ENCODE measurements around the gene AKR1A1.

AKR1A1 gene

GRCh38 chr1:45570631-45571030 lies 20.0 kb downstream of the AKR1A1 start:
- no peaks in the 10 kb centered on the region for H3K9me3 ChIP-seq (ENCODE audit: insufficient read depth, low read depth, low read length)
- 91% methylated on average over 3 of the region's 4 CpGs for WGBS
- peaks cover 50% of the 10 kb centered on the region for H3K36me3 ChIP-seq (ENCODE audit: insufficient read depth, low read length)
- no peaks in the 10 kb centered on the region for H3K27me3 ChIP-seq (ENCODE audit: insufficient read depth, low read length)
- H3K9ac ChIP-seq (ENCODE audit: low read depth, low read length) = no peak overlapping the region
- H3K4me3 ChIP-seq (ENCODE audit: low read length) = no peak overlapping the region
- 0 out of 2 replicates have a peak overlapping the region, but pooled peaks have one; percentile 6 for H3K27ac ChIP-seq (ENCODE audit: low read depth, low read length)
- H3K4me1 ChIP-seq (ENCODE audit: insufficient read depth, low read length) = peaks cover 12% of the 10 kb centered on the region

- peak overlapping the region; percentile 51; the same call in 1 of the 2 replicates for H3K27ac ChIP-seq (ENCODE audit: low read depth, low read length)
- peaks cover 25% of the 10 kb centered on the region for H3K36me3 ChIP-seq (ENCODE audit: insufficient read depth, low read length)
- no peaks in the 10 kb centered on the region for H3K27me3 ChIP-seq (ENCODE audit: insufficient read depth, low read length)
- peaks cover 12% of the 10 kb centered on the region for H3K4me1 ChIP-seq (ENCODE audit: insufficient read depth, low read length)
- no peaks in the 10 kb centered on the region for H3K9me3 ChIP-seq (ENCODE audit: insufficient read depth, low read depth, low read length)
- 38% methylated on average over 3 of the region's 3 CpGs for WGBS
- H3K9ac ChIP-seq (ENCODE audit: low read depth, low read length) = no peak overlapping the region; the same call in 1 of the 2 replicates
- H3K4me3 ChIP-seq (ENCODE audit: low read length) = no peak overlapping the region
Measured at GRCh38 chr1:45573231-45573804, 22.7 kb downstream of the AKR1A1 start.

GRCh38 chr1:45574105-45574626 lies 23.5 kb downstream of the AKR1A1 start:
- peaks cover 12% of the 10 kb centered on the region for H3K4me1 ChIP-seq (ENCODE audit: insufficient read depth, low read length)
- H3K27me3 ChIP-seq (ENCODE audit: insufficient read depth, low read length) = no peaks in the 10 kb centered on the region
- H3K4me3 ChIP-seq (ENCODE audit: low read length) = no peak overlapping the region
- H3K9ac ChIP-seq (ENCODE audit: low read depth, low read length) = no peak overlapping the region
- H3K36me3 ChIP-seq (ENCODE audit: insufficient read depth, low read length) = peaks cover 17% of the 10 kb centered on the region
- no peaks in the 10 kb centered on the region for H3K9me3 ChIP-seq (ENCODE audit: insufficient read depth, low read depth, low read length)
- H3K27ac ChIP-seq (ENCODE audit: low read depth, low read length) = no peak overlapping the region; the same call in 1 of the 2 replicates
- 87% methylated on average over 6 of the region's 7 CpGs for WGBS

GRCh38 chr1:45583264-45583665 lies 32.6 kb downstream of the AKR1A1 start:
- WGBS = 1% methylated on average over 19 of the region's 19 CpGs
- Histone ChIP-seq H3K4me3 (ENCODE audit: low read length) (peak overlapping the region; percentile 87), H3K27ac (ENCODE audit: low read depth, low read length) (peak overlapping the region; percentile 98; the same call in 1 of the 2 replicates), H3K36me3 (ENCODE audit: insufficient read depth, low read length) (peaks cover 19% of the 10 kb centered on the region; the same call in 1 of the 2 replicates), H3K27me3 (ENCODE audit: insufficient read depth, low read length) (no peaks in the 10 kb centered on the region), H3K9me3 (ENCODE audit: insufficient read depth, low read depth, low read length) (no peaks in the 10 kb centered on the region), H3K4me1 (ENCODE audit: insufficient read depth, low read length) (peaks cover 4% of the 10 kb centered on the region; the same call in 1 of the 2 replicates), H3K9ac (ENCODE audit: low read depth, low read length) (peak overlapping the region; percentile 98)

GRCh38 chr1:45583666-45584350 lies 33.2 kb downstream of the AKR1A1 start, which contains the start of gene NASP:
TSS of gene NASP (plus strand) at chr1:45584041. CDS start at chr1:45584147, 106 bp downstream.
- Histone ChIP-seq H3K36me3 (ENCODE audit: insufficient read depth, low read length) (peaks cover 22% of the 10 kb centered on the region), H3K4me1 (ENCODE audit: insufficient read depth, low read length) (peaks cover 4% of the 10 kb centered on the region; the same call in 1 of the 2 replicates), H3K9me3 (ENCODE audit: insufficient read depth, low read depth, low read length) (no peaks in the 10 kb centered on the region), H3K27ac (ENCODE audit: low read depth, low read length) (peak within 1 kb of the TSS; percentile 98), H3K9ac (ENCODE audit: low read depth, low read length) (peak within 1 kb of the TSS; percentile 98), H3K27me3 (ENCODE audit: insufficient read depth, low read length) (no peaks in the 10 kb centered on the region), H3K4me3 (ENCODE audit: low read length) (peak within 1 kb of the TSS; percentile 87)
- under 1% methylated on average over 41 of the region's 41 CpGs for WGBS

- Histone ChIP-seq H3K36me3 (ENCODE audit: insufficient read depth, low read length) (peaks cover 29% of the 10 kb centered on the region), H3K9ac (ENCODE audit: low read depth, low read length) (peak overlapping the region; percentile 98), H3K4me3 (ENCODE audit: low read length) (peak overlapping the region; percentile 87), H3K27me3 (ENCODE audit: insufficient read depth, low read length) (no peaks in the 10 kb centered on the region), H3K27ac (ENCODE audit: low read depth, low read length) (peak overlapping the region; percentile 98), H3K4me1 (ENCODE audit: insufficient read depth, low read length) (peaks cover 4% of the 10 kb centered on the region; the same call in 1 of the 2 replicates), H3K9me3 (ENCODE audit: insufficient read depth, low read depth, low read length) (no peaks in the 10 kb centered on the region)
- under 1% methylated on average over 59 of the region's 59 CpGs for WGBS
Measured at GRCh38 chr1:45584351-45585109, 33.9 kb downstream of the AKR1A1 start.

GRCh38 chr1:45585110-45585426 lies 34.4 kb downstream of the AKR1A1 start:
- peak overlapping the region; percentile 98 for H3K27ac ChIP-seq (ENCODE audit: low read depth, low read length)
- under 1% methylated on average over 5 of the region's 5 CpGs for WGBS
- no peaks in the 10 kb centered on the region for H3K27me3 ChIP-seq (ENCODE audit: insufficient read depth, low read length)
- H3K4me1 ChIP-seq (ENCODE audit: insufficient read depth, low read length) = peaks cover 4% of the 10 kb centered on the region; the same call in 1 of the 2 replicates
- H3K4me3 ChIP-seq (ENCODE audit: low read length) = peak overlapping the region; percentile 87
- H3K36me3 ChIP-seq (ENCODE audit: insufficient read depth, low read length) = peaks cover 33% of the 10 kb centered on the region
- H3K9ac ChIP-seq (ENCODE audit: low read depth, low read length) = peak overlapping the region; percentile 98
- no peaks in the 10 kb centered on the region for H3K9me3 ChIP-seq (ENCODE audit: insufficient read depth, low read depth, low read length)

GRCh38 chr1:45585496-45586075 lies 35.0 kb downstream of the AKR1A1 start:
- Histone ChIP-seq H3K4me3 (ENCODE audit: low read length) (peak overlapping the region; percentile 87), H3K27me3 (ENCODE audit: insufficient read depth, low read length) (no peaks in the 10 kb centered on the region), H3K9ac (ENCODE audit: low read depth, low read length) (peak overlapping the region; percentile 98), H3K9me3 (ENCODE audit: insufficient read depth, low read depth, low read length) (no peaks in the 10 kb centered on the region), H3K27ac (ENCODE audit: low read depth, low read length) (no peak overlapping the region; the same call in 1 of the 2 replicates), H3K36me3 (ENCODE audit: insufficient read depth, low read length) (peaks cover 34% of the 10 kb centered on the region), H3K4me1 (ENCODE audit: insufficient read depth, low read length) (peaks cover 4% of the 10 kb centered on the region; the same call in 1 of the 2 replicates)
- WGBS = 27% methylated on average over 7 of the region's 7 CpGs

GRCh38 chr1:45586769-45587168 lies 36.1 kb downstream of the AKR1A1 start:
- Histone ChIP-seq H3K27ac (ENCODE audit: low read depth, low read length) (no peak overlapping the region), H3K9me3 (ENCODE audit: insufficient read depth, low read depth, low read length) (no peaks in the 10 kb centered on the region), H3K4me1 (ENCODE audit: insufficient read depth, low read length) (peaks cover 4% of the 10 kb centered on the region; the same call in 1 of the 2 replicates), H3K4me3 (ENCODE audit: low read length) (peak overlapping the region; percentile 87; the same call in 1 of the 2 replicates), H3K36me3 (ENCODE audit: insufficient read depth, low read length) (peaks cover 46% of the 10 kb centered on the region), H3K9ac (ENCODE audit: low read depth, low read length) (no peak overlapping the region), H3K27me3 (ENCODE audit: insufficient read depth, low read length) (no peaks in the 10 kb centered on the region)
- WGBS = 79% methylated on average over 3 of the region's 4 CpGs

- WGBS = 81% methylated on average over 1 of the region's 1 CpG
- H3K27ac ChIP-seq (ENCODE audit: low read depth, low read length) = no peak overlapping the region
Measured at GRCh38 chr1:45589861-45590260, 39.2 kb downstream of the AKR1A1 start.

More at GRCh38 chr1:45589861-45590260, 39.2 kb downstream of the AKR1A1 start:
- H3K9me3 ChIP-seq (ENCODE audit: insufficient read depth, low read depth, low read length) = no peaks in the 10 kb centered on the region
- H3K27me3 ChIP-seq (ENCODE audit: insufficient read depth, low read length) = no peaks in the 10 kb centered on the region
- no peak overlapping the region for H3K9ac ChIP-seq (ENCODE audit: low read depth, low read length)
- H3K36me3 ChIP-seq (ENCODE audit: insufficient read depth, low read length) = peaks cover 76% of the 10 kb centered on the region
- H3K4me1 ChIP-seq (ENCODE audit: insufficient read depth, low read length) = peaks cover 4% of the 10 kb centered on the region; the same call in 1 of the 2 replicates
- H3K4me3 ChIP-seq (ENCODE audit: low read length) = no peak overlapping the region
